Measurements from ENCODE around the gene TSHZ2.
"Not testable (repeated sequence)": the region's sequence is repeated elsewhere in the genome, so short reads cannot be mapped to it uniquely, and the experiment has no call there.

The TSHZ2 gene

DNA sequence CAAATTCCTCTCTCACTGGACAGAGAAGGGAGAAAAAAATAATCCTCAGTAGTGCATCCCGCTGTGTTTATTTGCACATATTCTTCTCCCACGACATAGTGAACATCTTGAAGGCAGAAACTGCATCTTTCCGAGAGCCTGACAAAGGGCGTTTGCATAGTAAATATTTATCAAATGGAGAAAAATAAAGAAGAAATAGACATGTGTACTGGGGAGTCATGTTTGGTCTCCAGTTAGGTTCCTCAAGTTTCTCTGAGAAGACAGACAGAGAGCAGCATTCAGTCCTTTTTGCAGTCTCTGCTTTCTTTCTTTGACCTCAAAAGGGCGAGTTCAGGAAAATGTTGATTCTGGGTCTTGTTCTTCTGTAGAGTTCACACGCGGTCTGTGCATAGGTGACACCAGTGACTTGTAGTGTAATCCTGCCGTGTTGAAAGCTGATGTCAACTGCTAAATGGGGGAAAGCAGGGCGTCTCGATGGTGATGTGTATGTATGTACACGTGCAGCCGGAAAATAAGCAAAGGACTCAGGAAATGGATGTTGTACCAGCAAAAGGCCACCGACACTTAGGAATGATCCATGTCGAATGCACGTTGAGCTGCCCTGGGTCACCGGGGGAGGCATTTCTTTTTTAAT lies 335.9 kb downstream of the TSHZ2 start:
- no peak for DNase-seq (ENCODE audit: low read depth)

DNA sequence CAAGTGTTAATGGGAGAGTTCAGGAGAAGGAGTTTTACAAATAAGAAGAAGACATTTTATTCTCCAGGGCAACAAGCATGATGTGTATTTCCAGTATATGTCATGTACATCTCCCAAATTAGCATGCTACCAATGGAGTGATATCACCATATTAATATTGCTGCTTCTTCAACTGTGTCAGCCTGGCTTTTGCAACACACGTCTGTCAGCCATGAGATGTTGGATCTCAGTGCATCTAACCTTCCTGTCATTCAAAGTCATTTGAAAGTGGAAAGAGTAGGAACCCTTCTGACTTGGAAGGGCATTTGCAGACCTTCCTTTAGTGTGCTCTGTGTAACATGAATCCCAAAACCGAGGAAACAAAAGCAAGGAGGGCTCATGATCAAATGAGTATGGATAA lies 337.4 kb downstream of the TSHZ2 start:
- no peak for DNase-seq (ENCODE audit: low read depth)

DNA sequence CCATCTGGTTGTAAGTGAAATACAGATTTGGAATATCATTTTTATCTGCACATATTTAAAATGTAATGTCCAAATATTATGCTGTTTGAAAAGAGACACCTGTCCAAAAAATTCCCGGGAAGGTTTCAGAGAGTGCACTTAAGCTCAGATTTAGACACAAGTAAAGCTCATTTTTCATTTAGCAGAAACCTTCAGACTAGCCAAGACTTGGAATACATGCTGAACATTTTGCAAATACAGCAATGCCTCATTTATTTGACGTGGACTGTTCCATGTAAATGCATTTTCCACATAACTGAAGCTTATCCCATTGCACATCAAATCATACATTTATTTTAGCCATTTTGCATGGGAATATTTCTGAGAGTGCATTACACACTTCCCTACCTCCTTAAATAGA lies 340.8 kb downstream of the TSHZ2 start:
- DNase-seq (ENCODE audit: low read depth) = no peak

- no peak for DNase-seq (ENCODE audit: low read depth)
These were observed 344.2 kb downstream of the TSHZ2 start for GRCh38 chr20:53316206-53316937.

- no peak for DNase-seq (ENCODE audit: low read depth)
These were observed 347.0 kb downstream of the TSHZ2 start for GRCh38 chr20:53319200-53319599.

GRCh38 chr20:53319716-53320115 lies 347.6 kb downstream of the TSHZ2 start:
- DNase-seq (ENCODE audit: low read depth) = no peak

- no peak for DNase-seq (ENCODE audit: low read depth)
These were observed 348.5 kb downstream of the TSHZ2 start for GRCh38 chr20:53320701-53321100.

DNA sequence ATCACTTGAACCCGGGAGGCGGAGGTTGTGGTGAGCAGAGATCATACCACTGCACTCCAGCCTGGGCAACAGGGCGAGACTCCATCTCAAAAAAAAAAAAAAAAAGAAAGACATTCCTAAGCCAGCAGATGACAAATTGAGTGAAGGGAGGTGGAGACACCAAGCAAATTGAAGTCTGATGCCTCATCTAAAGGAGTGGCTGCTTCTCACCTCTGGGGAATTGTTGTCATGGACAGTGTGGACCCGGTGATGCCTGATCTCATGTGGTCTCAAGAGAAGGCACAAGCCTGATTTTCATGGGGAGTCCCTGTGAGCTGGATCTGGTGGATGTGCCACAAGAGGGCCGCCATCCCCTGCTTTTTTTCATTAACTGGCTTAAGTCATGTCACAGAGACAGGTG lies 349.4 kb downstream of the TSHZ2 start:
- no peak for DNase-seq (ENCODE audit: low read depth)

GRCh38 chr20:53322651-53323050 lies 350.5 kb downstream of the TSHZ2 start:
- no peak for DNase-seq (ENCODE audit: low read depth)

- DNase-seq (ENCODE audit: low read depth) = not testable (repeated sequence)
These were observed 351.3 kb downstream of the TSHZ2 start for GRCh38 chr20:53323460-53323859.

DNA sequence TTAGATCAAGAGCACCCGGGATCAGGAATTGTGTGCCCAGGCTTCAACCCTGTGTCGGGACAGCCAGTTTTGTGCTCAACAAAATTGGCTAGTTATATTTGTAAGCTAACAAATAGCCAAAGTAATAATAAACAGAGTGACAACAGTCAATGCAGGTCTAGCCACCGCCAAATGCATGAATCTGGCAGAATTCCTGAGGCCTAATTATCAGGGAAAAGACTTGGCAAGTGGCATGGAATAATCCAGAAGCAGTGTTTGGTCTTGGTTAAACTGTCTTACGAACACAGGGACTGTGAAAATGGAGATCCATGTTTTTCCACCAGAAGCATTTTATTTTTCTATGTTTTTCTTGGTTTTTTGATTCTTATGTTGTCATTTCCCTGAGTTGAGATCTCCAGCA lies 352.7 kb downstream of the TSHZ2 start:
- DNase-seq (ENCODE audit: low read depth) = no peak

DNA sequence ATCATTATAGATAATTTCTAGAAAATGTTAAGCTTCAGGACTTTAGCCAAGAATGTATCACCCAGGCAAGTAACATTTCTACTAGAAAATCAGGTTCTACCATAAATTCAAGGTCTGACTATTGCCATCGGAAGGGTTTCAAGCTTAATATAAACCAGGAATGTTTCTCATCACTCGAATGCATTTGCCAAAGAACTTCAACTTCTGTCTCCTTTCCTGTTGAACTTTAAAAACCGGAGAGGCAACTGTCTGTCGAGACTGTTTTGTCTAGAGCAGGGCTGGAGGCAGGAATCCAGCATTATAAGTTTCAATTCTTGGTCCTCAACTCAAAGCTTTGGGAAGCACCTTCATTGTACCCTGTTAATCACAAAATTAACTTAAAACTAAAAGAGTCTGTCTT lies 356.8 kb downstream of the TSHZ2 start:
- DNase-seq (ENCODE audit: low read depth) = no peak

DNA sequence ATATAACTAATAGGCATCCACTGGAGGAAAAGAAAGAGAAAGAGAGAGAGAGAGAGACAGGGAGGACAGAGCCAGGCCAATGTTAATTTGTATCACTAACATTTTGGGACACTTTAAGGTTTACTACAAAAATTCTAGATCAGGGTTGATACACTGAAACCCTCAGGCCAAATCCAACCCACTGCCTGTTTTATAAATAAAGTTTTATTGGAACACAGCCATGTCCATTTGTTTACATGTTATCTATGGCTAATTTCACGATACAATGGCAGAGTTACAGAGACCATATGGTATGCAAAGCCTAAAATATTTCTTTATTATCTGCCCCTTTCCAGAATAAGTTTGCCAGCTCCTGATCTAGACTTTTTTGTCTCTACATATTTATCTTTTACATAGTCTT lies 357.6 kb downstream of the TSHZ2 start:
- no peak for DNase-seq (ENCODE audit: low read depth)

- no peak for DNase-seq (ENCODE audit: low read depth)
These were observed 358.5 kb downstream of the TSHZ2 start for GRCh38 chr20:53330601-53331140.

- no peak for DNase-seq (ENCODE audit: low read depth)
These were observed 359.2 kb downstream of the TSHZ2 start for GRCh38 chr20:53331151-53331973.

DNA sequence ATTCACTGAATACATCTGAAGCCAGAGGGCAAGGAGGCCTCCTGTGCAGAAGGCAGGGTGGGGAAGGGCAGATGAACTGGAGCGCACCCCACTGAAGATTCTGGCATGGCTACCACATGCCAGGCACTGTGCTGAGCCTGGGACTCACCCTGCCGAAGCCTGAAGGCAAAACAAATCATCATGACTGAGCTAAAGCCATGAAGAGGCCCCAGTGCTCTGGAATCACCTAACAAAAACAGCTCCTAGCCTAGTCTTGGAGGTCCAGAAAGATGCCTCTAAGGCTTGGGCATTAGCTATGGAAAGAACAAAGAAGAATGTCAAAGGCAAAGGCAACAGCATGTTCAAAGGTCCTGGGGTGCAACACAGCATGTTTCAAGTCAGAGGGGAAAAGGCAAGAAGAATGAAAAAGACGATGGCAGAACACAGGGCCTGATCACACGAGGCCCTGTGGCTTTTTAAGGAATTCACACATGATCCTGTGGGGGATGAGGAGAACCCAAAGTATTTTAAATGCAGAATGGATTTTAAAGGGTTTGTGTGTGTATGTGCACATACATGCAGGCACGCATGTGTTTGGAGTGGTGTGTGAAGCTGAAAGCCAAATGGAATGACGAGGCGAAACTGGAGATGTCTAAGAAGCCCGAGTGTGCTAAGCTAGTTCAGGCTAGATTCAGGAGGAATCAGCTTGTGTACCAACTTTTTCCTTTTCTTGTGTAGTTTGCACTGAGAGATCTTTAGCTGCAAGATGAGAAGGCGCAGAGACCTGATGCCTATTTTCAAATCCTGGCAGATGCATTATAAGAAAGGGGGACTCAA lies 360.1 kb downstream of the TSHZ2 start:
- no peak for DNase-seq (ENCODE audit: low read depth)

- no peak for DNase-seq (ENCODE audit: low read depth)
These were observed 362.7 kb downstream of the TSHZ2 start for GRCh38 chr20:53334861-53335260.

- no peak for DNase-seq (ENCODE audit: low read depth)
These were observed 363.4 kb downstream of the TSHZ2 start for GRCh38 chr20:53335555-53335954.

DNA sequence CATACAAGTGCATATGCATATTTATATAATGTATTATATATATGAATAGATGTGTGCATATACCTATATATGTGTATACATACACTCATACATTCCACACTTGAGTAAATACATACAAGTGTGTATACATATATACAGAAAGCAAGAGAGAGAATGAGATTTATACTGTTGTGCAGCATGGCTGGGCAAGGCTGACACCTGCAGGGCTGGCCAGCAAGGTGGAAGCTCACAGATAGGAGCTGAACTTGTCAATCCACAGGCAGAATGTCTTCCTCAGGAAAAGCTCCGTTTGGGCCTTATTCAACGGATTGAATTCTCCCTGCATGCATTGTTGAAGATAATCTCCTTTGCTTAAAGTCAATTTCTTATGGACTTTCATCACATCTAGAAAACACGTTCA lies 364.7 kb downstream of the TSHZ2 start:
- no peak for DNase-seq (ENCODE audit: low read depth)

- no peak for DNase-seq (ENCODE audit: low read depth)
These were observed 365.4 kb downstream of the TSHZ2 start for GRCh38 chr20:53337390-53338101.

- no peak for DNase-seq (ENCODE audit: low read depth)
These were observed 366.6 kb downstream of the TSHZ2 start for GRCh38 chr20:53338716-53339115.

All from CMK (cell line).